OCI-LY3 (cell line): ENCODE measurements around the gene NKX3-2.

Experiments
- CTCF ChIP-seq: fragments of 200-600, 300-600 bp; sonication (generic); IDR thresholded peaks from 2 replicates; pipeline ENCODE4 v1.5.1; 2014; ENCODE audit warnings: antibody characterized with exemption, low read length, low read depth
- EZH2phosphoT487 ChIP-seq: fragments of 200-600 bp; shearing (Covaris generic); IDR thresholded peaks from 2 replicates; pipeline ENCODE4 v1.6.1; 2018; ENCODE audit warnings: antibody characterized with exemption, mixed run types, low read depth

- TF ChIP-seq EZH2phosphoT487 (no peak), CTCF (no peak)
These were observed 492 bp upstream of the NKX3-2 start for GRCh38 chr4:13544606-13545393.
